HCT116 (cell line): ENCODE data around the gene CCDC183. TPM values are rescaled to one million over a fixed set of nuclear protein-coding genes. Genes with fewer than 3 reads are reported as not detected.

Experiments used
- ATAC-seq: fragments of 200-7000 bp; cut with Tn5 transposase; 2 replicates; pipeline ENCODE4 v1.9.1; 2020; ENCODE audit warnings: mild to moderate bottlenecking, moderate library complexity
- BruUV-seq: library from RNA; stranded (reverse); fragments of 400-500 nt; replicated peaks from 2 replicates; lab custom pipeline; 2021; lab: Mats Ljungman, UMichigan
- CTCF ChIA-PET: fragments of 300-600 bp; sonication (Branson Sonifier 250); formaldehyde crosslinking; loops from one replicate; lab custom pipeline; 2021; ENCODE audit warnings: antibody characterized with exemption; lab: Charles Lee
- POLR2A ChIA-PET: fragments of 300-600, 350-600 bp; sonication (Branson Sonifier 250); formaldehyde crosslinking; loops from one replicate; lab custom pipeline; 2021; ENCODE audit warnings: antibody characterized with exemption; lab: Charles Lee
- RAD21 ChIA-PET, 2 experiments: fragments of 300-600 bp; sonication (Branson Sonifier 250); formaldehyde crosslinking; loops; one replicate each; lab custom pipeline; 2023; ENCODE audit warnings: low total read pairs in 2 of 2; ENCODE audit not compliant: uncharacterized antibody in 2 of 2, unreplicated experiment in 2 of 2, low non-redundant PET in 1 of 2; lab: Charles Lee
- DNase-seq: peaks from one replicate; pipeline ENCODE4 v3.0.0-alpha.2; 2010; ENCODE audit warnings: low read depth, low spot score
- H2AFZ ChIP-seq: fragments of 200-600 bp; shearing (Covaris generic), sonication (generic); 2 replicates; pipeline ENCODE4 v1.6.1; 2017; ENCODE audit warnings: low read depth, mixed run types, mixed read lengths, antibody characterized with exemption, low read length; ENCODE audit not compliant: poor library complexity, severe bottlenecking
- H3K27ac ChIP-seq: 2 replicates; pipeline ENCODE4 v1.5.1; 2012; ENCODE audit warnings: low read depth, low read length
- H3K27me3 ChIP-seq: fragments of 200-600 bp; sonication (generic); 2 replicates; pipeline ENCODE4 v1.6.1; 2016; ENCODE audit warnings: mixed run types, low read length, mixed read lengths; ENCODE audit not compliant: insufficient read depth
- H3K36me3 ChIP-seq, 2 experiments: fragments of 200-500 bp in 1 of 2; fragments of 200-600 bp in 1 of 2; sonication (Bioruptor generic) in 1 of 2; sonication (generic) in 1 of 2; 2 replicates each; pipeline versions ENCODE4 v1.5.1 to v1.6.1; 2014 to 2016; ENCODE audit warnings: low read length in 2 of 2, inconsistent platforms in 1 of 2, mixed read lengths in 1 of 2, mixed run types in 1 of 2; ENCODE audit not compliant: insufficient read depth in 2 of 2, control insufficient read depth in 1 of 2
- H3K4me1 ChIP-seq, 2 experiments: fragments of 200-600 bp in 1 of 2; sonication (generic) in 1 of 2; 2 replicates each; pipeline versions ENCODE4 v1.5.1 to v1.6.1; 2012 to 2017; ENCODE audit warnings: low read length in 2 of 2, inconsistent platforms in 1 of 2, mild to moderate bottlenecking in 1 of 2, mixed read lengths in 1 of 2, mixed run types in 1 of 2, moderate library complexity in 1 of 2; ENCODE audit not compliant: insufficient read depth in 2 of 2, control insufficient read depth in 1 of 2
- H3K4me2 ChIP-seq: fragments of 200-600 bp; sonication (generic); 2 replicates; pipeline ENCODE4 v1.6.1; 2017; ENCODE audit warnings: mixed run types, low read length, mixed read lengths
- H3K4me3 ChIP-seq, 2 experiments: fragments of 200-600 bp in 1 of 2; sonication (generic) in 1 of 2; replicated peaks in 1 of 2; 2 replicates each; pipeline ENCODE4 v1.5.1; 2011 to 2016; ENCODE audit warnings: low read length in 2 of 2, control low read depth in 1 of 2, low read depth in 1 of 2, mild to moderate bottlenecking in 1 of 2, mixed read lengths in 1 of 2, mixed run types in 1 of 2
- H3K79me2 ChIP-seq: fragments of 200-600 bp; sonication (generic); 2 replicates; pipeline ENCODE4 v1.6.1; 2017; ENCODE audit warnings: mild to moderate bottlenecking, mixed run types, low read length, moderate library complexity, mixed read lengths; ENCODE audit not compliant: insufficient read depth
- H3K9ac ChIP-seq: fragments of 200-600 bp; sonication (generic); 2 replicates; pipeline ENCODE4 v1.6.1; 2016; ENCODE audit warnings: low read length, mixed read lengths
- H3K9me2 ChIP-seq: fragments of 200-600 bp; sonication (generic), shearing (Covaris generic); 2 replicates; pipeline ENCODE4 v1.6.1; 2017; ENCODE audit warnings: mixed run types, mild to moderate bottlenecking, moderate library complexity; ENCODE audit not compliant: insufficient read depth
- H3K9me3 ChIP-seq, 2 experiments: fragments of 200-500 bp in 1 of 2; fragments of 200-600 bp in 1 of 2; sonication (Bioruptor generic) in 1 of 2; sonication (generic) in 1 of 2; 2 replicates each; pipeline ENCODE4 v1.6.1; 2014 to 2017; ENCODE audit warnings: low read length in 2 of 2, mixed read lengths in 2 of 2, inconsistent platforms in 1 of 2, low read depth in 1 of 2, mild to moderate bottlenecking in 1 of 2, mixed run types in 1 of 2, moderate library complexity in 1 of 2; ENCODE audit not compliant: control insufficient read depth in 1 of 2, insufficient read depth in 1 of 2
- H4K20me1 ChIP-seq: fragments of 200-600 bp; sonication (generic), shearing (Covaris generic); 2 replicates; pipeline ENCODE4 v1.6.1; 2017; ENCODE audit warnings: mixed run types, mild to moderate bottlenecking, moderate library complexity; ENCODE audit not compliant: insufficient read depth
- CTCF ChIP-seq, 3 experiments: fragments of 200-600 bp in 1 of 3; sonication (generic) in 1 of 3; IDR thresholded peaks in 2 of 3; conservative IDR thresholded peaks in 1 of 3; 2 replicates each; pipeline ENCODE4 v1.5.1; 2012 to 2017; ENCODE audit warnings: low read depth in 2 of 3, low read length in 2 of 3, antibody characterized with exemption in 1 of 3, borderline replicate concordance in 1 of 3, control low read depth in 1 of 3, mild to moderate bottlenecking in 1 of 3, mixed read lengths in 1 of 3, mixed run types in 1 of 3, moderate library complexity in 1 of 3; ENCODE audit not compliant: insufficient read depth in 1 of 3
- EGR1 ChIP-seq: IDR thresholded peaks from 2 replicates; pipeline ENCODE4 v1.6.1; 2012; ENCODE audit warnings: low read depth
- FOSL1 ChIP-seq: IDR thresholded peaks from 2 replicates; pipeline ENCODE4 v1.6.1; 2012; ENCODE audit warnings: low read depth
- JUND ChIP-seq: IDR thresholded peaks from 2 replicates; pipeline ENCODE4 v1.6.1; 2012
- MAX ChIP-seq: IDR thresholded peaks from 2 replicates; pipeline ENCODE4 v1.6.1; 2012
- POLR2A ChIP-seq: IDR thresholded peaks from 2 replicates; pipeline ENCODE4 v1.7.0; 2011; ENCODE audit warnings: borderline replicate concordance; ENCODE audit not compliant: insufficient read depth, insufficient read length; ENCODE audit errors: extremely low read depth
- POLR2AphosphoS5 ChIP-seq: IDR thresholded peaks from 2 replicates; pipeline ENCODE4 v1.6.1; 2011; ENCODE audit warnings: mild to moderate bottlenecking, low read depth, low read length, moderate library complexity
- REST ChIP-seq: IDR thresholded peaks from 2 replicates; pipeline ENCODE4 v1.6.1; 2012; ENCODE audit warnings: low read depth
- SP1 ChIP-seq: IDR thresholded peaks from 2 replicates; pipeline ENCODE4 v1.6.1; 2012; ENCODE audit warnings: low read depth
- SRF ChIP-seq: IDR thresholded peaks from 2 replicates; pipeline ENCODE4 v1.6.1; 2012; ENCODE audit warnings: low read depth
- TCF7L2 ChIP-seq: IDR thresholded peaks from 2 replicates; pipeline ENCODE4 v1.7.0; 2011; ENCODE audit warnings: borderline replicate concordance, inconsistent platforms; ENCODE audit not compliant: insufficient read depth, insufficient read length; ENCODE audit errors: extremely low read depth
- YY1 ChIP-seq: IDR thresholded peaks from 2 replicates; pipeline ENCODE4 v1.6.1; 2011; ENCODE audit warnings: low read length, low read depth, moderate library complexity, mild to moderate bottlenecking; ENCODE audit not compliant: insufficient replicate concordance; ENCODE audit errors: extremely low read depth
- ZBTB33 ChIP-seq: IDR thresholded peaks from 2 replicates; pipeline ENCODE4 v1.6.1; 2011; ENCODE audit warnings: mild to moderate bottlenecking, low read length, moderate library complexity; ENCODE audit not compliant: insufficient replicate concordance; ENCODE audit errors: extremely low read depth
- ZFX ChIP-seq: fragments of 450-650 bp; IDR thresholded peaks from 2 replicates; pipeline ENCODE4 v1.6.1; 2017
- intact Hi-C: fragments of 100-400 bp; cut with micrococcal nuclease; formaldehyde crosslinking; loops from 2 replicates; pipeline ENCODE4 v1.10.0; 2022
- total RNA-seq: library from RNA; stranded (reverse); gene quantifications from one replicate; pipeline ENCODE4 v1.2.1, GENCODE V29; 2021; ENCODE audit not compliant: unreplicated experiment

CCDC183 gene
- total RNA-seq, 1 experiment from 2014 or later: 2.8 TPM

DNA sequence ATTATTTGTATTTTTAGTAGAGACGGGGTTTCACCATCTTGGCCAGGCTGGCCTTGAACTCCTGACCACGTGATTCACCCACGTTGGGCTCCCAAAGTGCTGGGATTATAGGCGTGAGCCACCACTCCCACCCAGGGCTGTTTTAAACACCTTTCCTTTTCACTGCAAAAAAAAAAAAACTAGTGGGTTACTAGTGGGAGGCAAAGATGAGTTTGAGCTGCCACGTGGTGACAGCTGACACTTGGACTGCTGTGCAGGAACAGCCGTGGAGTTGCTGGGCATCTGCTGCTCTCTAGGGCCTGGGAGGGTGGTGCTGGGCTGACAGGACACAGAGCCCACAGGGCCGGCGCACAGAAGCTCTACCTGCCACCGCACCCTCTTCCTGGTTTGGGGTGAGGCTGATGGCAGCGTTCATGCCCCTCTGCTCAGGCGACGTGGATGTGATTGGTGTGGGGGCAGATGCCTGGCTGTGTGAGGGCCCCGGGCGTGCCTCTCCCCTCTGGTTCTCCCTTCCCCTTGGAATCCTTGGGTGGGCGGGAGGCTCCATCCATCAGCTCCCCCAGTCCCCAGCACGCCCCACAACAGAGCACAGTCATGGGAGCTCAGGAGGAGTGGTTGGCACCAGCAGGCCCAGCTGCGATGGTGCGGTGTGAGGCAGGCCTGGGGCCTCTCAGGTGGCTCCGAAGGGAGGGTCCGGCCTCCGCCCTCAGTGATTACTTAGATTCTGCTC lies 28.5 kb downstream of the CCDC183 start:
- Histone ChIP-seq H3K4me3 (no peak overlapping the region), H3K4me2 (no peak overlapping the region), H3K27me3 (no peaks in the 10 kb centered on the region), H2AFZ (no peak overlapping the region), H3K36me3 (peaks cover 0 to 8% of the 10 kb centered on the region in 2 experiments), H3K9ac (no peak overlapping the region), H3K27ac (no peak overlapping the region), H3K4me1 (no peaks in the 10 kb centered on the region), H3K9me2 (no peaks in the 10 kb centered on the region), H4K20me1 (no peaks in the 10 kb centered on the region), H3K9me3 (no peaks in the 10 kb centered on the region), H3K79me2 (no peaks in the 10 kb centered on the region; the same call in 1 of the 2 replicates)
- ChIA-PET RAD21 (no interaction called here), POLR2A (interaction anchor here (0.7 kb wide), 1 partner anchor 205 kb away, joined by 4 read pairs; no protein-coding TSS in a partner anchor), CTCF (interaction anchor here (0.5 kb wide), 1 partner anchor 243 kb away, joined by 5 read pairs; no protein-coding TSS in a partner anchor)
- TF ChIP-seq SP1 (no peak), ZBTB33 (no peak), FOSL1 (no peak), MAX (no peak), YY1 (no peak), SRF (no peak), CTCF (IDR thresholded peaks at IDR 0.05 in 2 of 3, conservative IDR thresholded peaks at IDR 0.05 in 1 of 3; ENCODE audit: borderline replicate concordance in 1 of 3, insufficient read depth in 1 of 3, low read depth in 2 of 3, low read length in 2 of 3) (no peak), TCF7L2 (no peak), ZFX (no peak), POLR2A (no peak), EGR1 (no peak), JUND (no peak), POLR2AphosphoS5 (no peak), REST (no peak)
- no TSS peak for BruUV-seq
- no peak for ATAC-seq
- DNase-seq: no peak
- intact Hi-C loops: no loop called here
